DLD1 (cell line): Measurements from ENCODE around the gene SNX30.

Experiments
- in situ Hi-C: cut with HindIII; loops from 2 replicates; pipeline ENCODE4 v1.10.0; 2017; ENCODE audit warnings: low sequenced_read_pairs

The SNX30 gene

DNA sequence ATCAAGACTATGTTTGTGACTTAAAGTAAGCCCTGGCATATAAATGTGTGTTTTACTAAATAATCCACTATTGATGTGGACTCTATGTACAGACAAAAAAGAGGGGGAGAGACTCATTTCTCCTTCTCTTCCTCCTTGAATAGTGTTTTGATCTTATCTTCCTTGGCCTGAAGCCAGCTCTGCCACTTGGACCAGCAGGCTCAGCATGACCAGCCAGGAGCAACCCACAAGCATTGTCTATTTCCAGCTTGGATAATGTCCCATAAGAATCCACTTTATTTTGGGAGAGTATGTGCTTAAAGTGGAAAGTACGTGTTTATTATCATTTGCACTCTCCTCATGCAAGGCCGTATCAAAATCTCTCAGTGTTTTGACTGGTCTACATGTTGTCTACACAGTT is 164.0 kb downstream of the SNX30 start:
- in situ Hi-C loops, result no loop called here

DNA sequence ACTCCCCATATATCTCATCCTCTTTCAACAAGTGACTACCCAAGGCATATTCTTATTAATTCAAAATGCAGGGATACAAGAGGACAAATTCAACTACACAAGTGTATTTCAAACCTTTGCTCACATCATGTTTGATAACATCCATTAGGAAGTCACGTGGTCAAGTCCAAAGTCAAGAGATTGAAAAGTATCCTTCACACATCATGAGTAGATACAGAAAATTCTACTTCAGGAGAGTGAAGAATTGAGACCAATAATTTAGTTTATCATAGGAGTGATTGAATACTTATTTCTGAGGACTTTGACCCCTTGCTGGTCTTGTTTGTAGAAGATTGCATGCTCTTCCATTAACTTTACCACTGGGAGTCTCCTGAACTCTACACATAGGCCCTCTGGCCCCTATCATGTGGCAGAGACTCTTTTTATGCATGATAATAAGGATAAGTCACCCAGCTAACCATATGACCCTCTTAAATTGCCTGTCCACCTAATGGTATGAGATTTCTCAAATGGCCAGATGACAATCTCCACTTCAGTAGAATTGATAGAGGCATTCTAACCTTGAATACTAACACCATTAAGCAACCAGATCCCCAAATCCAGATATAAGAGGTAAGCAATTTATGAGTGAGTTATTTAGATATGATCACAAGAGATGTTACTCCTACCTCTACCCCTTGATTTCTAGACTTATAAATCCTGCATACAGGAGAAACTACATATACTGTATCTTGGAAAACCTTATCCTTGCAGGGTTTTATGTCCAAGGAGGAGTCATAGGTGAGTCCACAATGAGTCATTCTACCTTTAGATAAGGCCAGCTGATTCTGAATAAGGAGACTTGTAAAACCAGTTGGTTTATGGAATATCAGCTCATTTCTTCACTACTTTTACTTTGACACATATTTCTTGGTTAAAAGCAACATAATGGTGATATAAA is 166.8 kb downstream of the SNX30 start:
- in situ Hi-C loops, result no loop called here

DNA sequence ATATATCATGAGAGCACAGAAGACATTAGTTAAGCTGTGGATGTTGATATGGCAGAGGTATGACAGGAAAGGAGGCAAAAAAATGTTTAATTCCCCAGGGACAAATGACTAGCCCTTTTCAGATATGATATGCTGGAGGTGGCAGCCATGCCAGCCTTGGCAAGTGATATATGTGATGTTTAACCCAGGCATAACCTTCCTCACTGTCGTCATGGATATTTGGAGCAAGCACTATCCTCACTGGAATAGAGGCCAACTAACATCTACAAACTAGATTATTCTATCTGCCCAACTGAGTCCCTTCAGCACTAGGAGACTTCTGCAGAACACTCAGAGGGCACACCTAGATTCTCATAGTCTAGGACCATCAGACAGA is 167.4 kb downstream of the SNX30 start:
- in situ Hi-C loops, result no loop called here

DNA sequence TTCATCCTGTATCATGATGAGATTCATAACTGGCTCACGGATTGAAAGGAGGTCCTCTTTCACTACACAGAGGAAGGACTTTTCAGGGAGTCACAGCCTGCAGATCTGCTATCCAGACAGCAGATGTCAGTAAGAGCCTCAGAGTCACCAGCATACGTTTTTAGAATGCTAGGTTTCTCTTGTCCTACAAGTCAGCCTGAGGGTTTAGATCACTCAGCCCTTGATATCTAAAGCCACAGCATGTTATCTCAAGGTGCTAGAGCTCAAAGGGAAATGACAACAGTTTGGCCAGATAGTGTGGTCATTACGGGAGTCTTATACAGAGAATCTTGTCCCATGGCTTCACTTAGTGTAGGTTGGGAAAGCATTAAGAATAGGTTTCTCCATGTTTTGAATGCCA is 171.0 kb downstream of the SNX30 start:
- in situ Hi-C loops, result no loop called here
